ENCODE results near the gene ZSCAN10. TPM values are rescaled to one million over a fixed set of nuclear protein-coding genes. Genes with fewer than 3 reads are reported as not detected.

ZSCAN10 gene
- total and polyA plus RNA-seq, 7 donors: not detected

- intact Hi-C loops (cut with DNase I): no loop called here
- Histone ChIP-seq H3K4me3 (no peak overlapping the region), H3K27me3 (peaks cover 0 to 13% (median 13%) of the 10 kb centered on the region in 3 donors), H3K36me3 (no peaks in the 10 kb centered on the region), H3K27ac (no peak overlapping the region), H3K4me1 (no peaks in the 10 kb centered on the region), H3K9me3 (no peaks in the 10 kb centered on the region)
- TF ChIP-seq POLR2A (IDR thresholded peaks at IDR 0.05): no peak
- TF ChIP-seq POLR2AphosphoS5 (IDR thresholded peaks at IDR 0.05): no peak
- no peak for TF ChIP-seq EP300 (IDR thresholded peaks at IDR 0.05)
- no peak for DNase-seq
- WGBS, 2 donors: 98% methylated on average over 81 of the region's 81 CpGs
Observed at GRCh38 chr16:3089717-3090592, 9.1 kb downstream of the ZSCAN10 start.

- TF ChIP-seq EP300 (IDR thresholded peaks at IDR 0.05) (no peak), POLR2A (IDR thresholded peaks at IDR 0.05) (no peak), POLR2AphosphoS5 (IDR thresholded peaks at IDR 0.05) (no peak), CTCF (IDR thresholded peaks at IDR 0.05) (no peak)
- Histone ChIP-seq H3K27ac (no peak overlapping the region), H3K36me3 (no peaks in the 10 kb centered on the region), H3K27me3 (peaks cover 0 to 13% (median 13%) of the 10 kb centered on the region in 3 donors), H3K9me3 (no peaks in the 10 kb centered on the region), H3K4me1 (no peaks in the 10 kb centered on the region), H3K4me3 (no peak overlapping the region)
- 95 to 96% methylated on average over 71 of the region's 71 CpGs for WGBS, 2 donors
- intact Hi-C loops (cut with DNase I): no loop called here
- DNase-seq: no peak
Observed at GRCh38 chr16:3088925-3089716, 10.0 kb downstream of the ZSCAN10 start.

GRCh38 chr16:3088450-3088849 lies 10.6 kb downstream of the ZSCAN10 start:
- TF ChIP-seq POLR2AphosphoS5 (IDR thresholded peaks at IDR 0.05) (no peak), CTCF (IDR thresholded peaks at IDR 0.05) (no peak), EP300 (IDR thresholded peaks at IDR 0.05) (no peak), POLR2A (IDR thresholded peaks at IDR 0.05) (no peak)
- Histone ChIP-seq H3K4me1 (no peaks in the 10 kb centered on the region), H3K4me3 (no peak overlapping the region), H3K27ac (no peak overlapping the region), H3K27me3 (peaks cover 0 to 13% (median 13%) of the 10 kb centered on the region in 3 donors), H3K36me3 (no peaks in the 10 kb centered on the region), H3K9me3 (no peaks in the 10 kb centered on the region)
- intact Hi-C loops (cut with DNase I): no loop called here
- DNase-seq: no peak
- WGBS, 2 donors: 74 to 84% methylated on average over 7 of the region's 7 CpGs

GRCh38 chr16:3087243-3088235 lies 11.6 kb downstream of the ZSCAN10 start:
- Histone ChIP-seq H3K36me3 (no peaks in the 10 kb centered on the region), H3K4me3 (peak overlapping the region in 3 of 4 donors; percentile 17 to 33 (median 19)), H3K4me1 (no peaks in the 10 kb centered on the region), H3K27ac (peak overlapping the region; percentile 11 to 60 (median 31)), H3K9me3 (no peaks in the 10 kb centered on the region), H3K27me3 (peaks cover 0 to 9% (median 7%) of the 10 kb centered on the region in 3 donors)
- WGBS, 2 donors: 64 to 78% methylated on average over 18 of the region's 18 CpGs
- DNase-seq: no peak
- TF ChIP-seq POLR2AphosphoS5 (IDR thresholded peaks at IDR 0.05) (no peak), POLR2A (IDR thresholded peaks at IDR 0.05) (no peak), CTCF (IDR thresholded peaks at IDR 0.05) (no peak), EP300 (IDR thresholded peaks at IDR 0.05) (no peak)
- intact Hi-C loops (cut with DNase I): no loop called here

All from sigmoid colon (tissue), 7 donors.